Calu3 (cell line): ENCODE results near the gene MYLIP. TPM values are rescaled to one million over a fixed set of nuclear protein-coding genes. Genes with fewer than 3 reads are reported as not detected.

ENCODE experiments used
- BruUV-seq: library from RNA; stranded (reverse); fragments of 400-500 nt; replicated peaks from 2 replicates; lab custom pipeline; 2021; lab: Mats Ljungman, UMichigan
- CTCF ChIA-PET: fragments of 300-600 bp; sonication (Branson Sonifier 250); formaldehyde crosslinking; loops from one replicate; lab custom pipeline; 2022; ENCODE audit warnings: antibody characterized with exemption; lab: Charles Lee
- DNase-seq: peaks from one replicate; pipeline ENCODE4 v3.0.0; 2022
- H3K27ac Mint-ChIP-seq: one replicate; pipeline ENCODE4 v1.8.0; 2022; ENCODE audit warnings: mixed read lengths; ENCODE audit not compliant: unreplicated experiment
- H3K27me3 Mint-ChIP-seq: one replicate; pipeline ENCODE4 v1.8.0; 2022; ENCODE audit warnings: mixed read lengths; ENCODE audit not compliant: unreplicated experiment
- H3K36me3 Mint-ChIP-seq: one replicate; pipeline ENCODE4 v1.8.0; 2022; ENCODE audit warnings: mild to moderate bottlenecking, moderate library complexity, mixed read lengths; ENCODE audit not compliant: insufficient read depth, unreplicated experiment
- H3K4me1 Mint-ChIP-seq: one replicate; pipeline ENCODE4 v1.8.0; 2022; ENCODE audit warnings: mild to moderate bottlenecking, low read depth, mixed read lengths; ENCODE audit not compliant: unreplicated experiment
- H3K4me3 Mint-ChIP-seq: one replicate; pipeline ENCODE4 v1.8.0; 2022; ENCODE audit warnings: mild to moderate bottlenecking, low read depth, moderate library complexity, mixed read lengths; ENCODE audit not compliant: unreplicated experiment
- H3K9me3 Mint-ChIP-seq: one replicate; pipeline ENCODE4 v1.8.0; 2022; ENCODE audit warnings: low read depth, mixed read lengths; ENCODE audit not compliant: unreplicated experiment
- CTCF ChIP-seq: fragments of 200-600 bp; IDR thresholded peaks from one replicate; pipeline ENCODE4 v1.8.0; 2022; ENCODE audit warnings: antibody characterized with exemption; ENCODE audit not compliant: unreplicated experiment
- intact Hi-C: fragments of 100-400 bp; cut with micrococcal nuclease; formaldehyde crosslinking; loops from one replicate; pipeline ENCODE4 v1.10.0; 2022; ENCODE audit not compliant: unreplicated experiment
- total RNA-seq: library from RNA; stranded (reverse); gene quantifications from 2 replicates; pipeline ENCODE4 v1.2.3, GENCODE V29; 2022

Gene MYLIP
- total RNA-seq, 1 experiment from 2014 or later, result 8.1 TPM

- CTCF ChIA-PET, result interaction anchor here (0.6 kb wide), 1 partner anchor 32 kb away, joined by 3 read pairs; no protein-coding TSS in a partner anchor
Measured at GRCh38 chr6:16092990-16093389, 35.9 kb upstream of the MYLIP start.

GRCh38 chr6:16095180-16095579 is 33.7 kb upstream of the MYLIP start:
- Mint-ChIP-seq H3K27me3 (peaks cover 41% of the 10 kb centered on the region), H3K4me3 (no peak overlapping the region), H3K9me3 (peaks cover 7% of the 10 kb centered on the region), H3K36me3 (no peaks in the 10 kb centered on the region), H3K27ac (no peak overlapping the region), H3K4me1 (no peaks in the 10 kb centered on the region)
- CTCF ChIA-PET, result no interaction called here
- no peak for TF ChIP-seq CTCF
- BruUV-seq, result no TSS peak
- DNase-seq, result no peak
- intact Hi-C loops, result no loop called here

More at GRCh38 chr6:16092990-16093389, 35.9 kb upstream of the MYLIP start:
- peaks cover 21% of the 10 kb centered on the region for H3K27me3 Mint-ChIP-seq
- no peak for TF ChIP-seq CTCF
- no TSS peak for BruUV-seq
- no peaks in the 10 kb centered on the region for H3K9me3 Mint-ChIP-seq
- no peaks in the 10 kb centered on the region for H3K4me1 Mint-ChIP-seq
- H3K36me3 Mint-ChIP-seq, result no peaks in the 10 kb centered on the region
- no peak for DNase-seq
- no peak overlapping the region for H3K27ac Mint-ChIP-seq
- no peak overlapping the region for H3K4me3 Mint-ChIP-seq
- intact Hi-C loops, result no loop called here

- no TSS peak for BruUV-seq
- Mint-ChIP-seq H3K4me3 (no peak overlapping the region), H3K9me3 (peaks cover 7% of the 10 kb centered on the region), H3K36me3 (no peaks in the 10 kb centered on the region), H3K4me1 (no peaks in the 10 kb centered on the region), H3K27me3 (peaks cover 30% of the 10 kb centered on the region), H3K27ac (no peak overlapping the region)
- CTCF ChIA-PET, result no interaction called here
- intact Hi-C loops, result no loop called here
- no peak for TF ChIP-seq CTCF
- DNase-seq, result no peak
Measured at GRCh38 chr6:16097382-16098171, 31.3 kb upstream of the MYLIP start.

- DNase-seq, result no peak
- H3K27me3 Mint-ChIP-seq, result peaks cover 30% of the 10 kb centered on the region
- no TSS peak for BruUV-seq
Measured at GRCh38 chr6:16098211-16098610, 30.7 kb upstream of the MYLIP start.

More at GRCh38 chr6:16098211-16098610, 30.7 kb upstream of the MYLIP start:
- H3K4me1 Mint-ChIP-seq, result no peaks in the 10 kb centered on the region
- CTCF ChIA-PET, result no interaction called here
- H3K4me3 Mint-ChIP-seq, result no peak overlapping the region
- H3K9me3 Mint-ChIP-seq, result peaks cover 7% of the 10 kb centered on the region
- H3K27ac Mint-ChIP-seq, result no peak overlapping the region
- no peaks in the 10 kb centered on the region for H3K36me3 Mint-ChIP-seq
- no peak for TF ChIP-seq CTCF
- intact Hi-C loops, result no loop called here
